K562 (cell line): Measurements from ENCODE around the gene NBEAL2. TPM values are rescaled to one million over a fixed set of nuclear protein-coding genes. Genes with fewer than 3 reads are reported as not detected.

Experiments used
- CGGBP1 ChIP-seq: fragments of 250-450 bp; sonication (Bioruptor Pico); IDR thresholded peaks from 2 replicates; pipeline ENCODE4 v1.9.0; 2021; ENCODE audit warnings: mild to moderate bottlenecking
- DPF2 ChIP-seq: fragments of 450-650 bp; IDR thresholded peaks from 2 replicates; pipeline ENCODE4 v1.6.1; 2016
- HBP1 ChIP-seq: fragments of 450-650 bp; formaldehyde crosslinking; IDR thresholded peaks from 2 replicates; pipeline ENCODE4 v1.4.0; 2022; ENCODE audit warnings: missing genetic modification characterization
- KLF6 ChIP-seq: fragments of 250-450 bp; sonication (Bioruptor Pico); IDR thresholded peaks from 2 replicates; pipeline ENCODE4 v1.4.0; 2020; ENCODE audit warnings: mild to moderate bottlenecking, moderate library complexity, borderline replicate concordance
- MAFF ChIP-seq: IDR thresholded peaks from 2 replicates; pipeline ENCODE4 v1.6.1; 2012; ENCODE audit warnings: low read length, improper control_type of control experiment
- MAFG ChIP-seq: fragments of 450-650 bp; conservative IDR thresholded peaks from 2 replicates; pipeline ENCODE4 v1.6.1; 2016; ENCODE audit warnings: missing genetic modification characterization, missing compliant biosample characterization
- NELFE ChIP-seq: IDR thresholded peaks from 2 replicates; pipeline ENCODE4 v1.6.1; 2011; ENCODE audit warnings: mild to moderate bottlenecking; ENCODE audit not compliant: insufficient read depth, insufficient read length
- NR4A1 ChIP-seq, 2 experiments: fragments of 250-450 bp in 1 of 2; fragments of 450-650 bp in 1 of 2; sonication (Bioruptor Pico) in 1 of 2; IDR thresholded peaks; 2 replicates each; pipeline versions ENCODE4 v1.4.0 to v1.6.1; 2016 to 2020; ENCODE audit warnings: mild to moderate bottlenecking in 2 of 2, missing compliant biosample characterization in 1 of 2, missing genetic modification characterization in 1 of 2, moderate library complexity in 1 of 2
- OTX1 ChIP-seq: fragments of 450-650 bp; formaldehyde crosslinking; IDR thresholded peaks from 2 replicates; pipeline ENCODE4 v1.4.0; 2022; ENCODE audit warnings: mild to moderate bottlenecking
- POLR2H ChIP-seq: IDR thresholded peaks from 2 replicates; pipeline ENCODE4 v1.6.1; 2016; ENCODE audit warnings: missing genetic modification characterization, low read depth, mild to moderate bottlenecking, control low read depth, missing compliant biosample characterization, moderate library complexity
- PTTG1 ChIP-seq: fragments of 450-650 bp; IDR thresholded peaks from 2 replicates; pipeline ENCODE4 v1.6.1; 2016; ENCODE audit warnings: low read depth, mild to moderate bottlenecking, missing genetic modification characterization, missing compliant biosample characterization
- RAD21 ChIP-seq, 2 experiments: fragments of 250-450 bp in 1 of 2; fragments of 450-650 bp in 1 of 2; sonication (Bioruptor Pico) in 1 of 2; formaldehyde crosslinking in 1 of 2; IDR thresholded peaks in 1 of 2; conservative IDR thresholded peaks in 1 of 2; 2 replicates each; pipeline versions ENCODE4 v1.4.0 to v1.8.0; 2020 to 2022; ENCODE audit warnings: mild to moderate bottlenecking in 2 of 2, moderate library complexity in 1 of 2
- RFX5 ChIP-seq: IDR thresholded peaks from 2 replicates; pipeline ENCODE4 v1.6.1; 2011; ENCODE audit warnings: low read depth, mild to moderate bottlenecking, improper control_type of control experiment, low read length
- SAFB ChIP-seq: fragments of 200-400 bp; formaldehyde crosslinking; IDR thresholded peaks from 2 replicates; pipeline ENCODE4 v1.6.1; 2017; ENCODE audit warnings: low read depth, low read length, borderline replicate concordance
- SIN3A ChIP-seq, 2 experiments: fragments of 150-350 bp in 1 of 2; IDR thresholded peaks; 2 replicates each; pipeline ENCODE4 v1.6.1; 2011 to 2016; ENCODE audit warnings: borderline replicate concordance in 2 of 2, low read depth in 2 of 2, low read length in 2 of 2, mild to moderate bottlenecking in 2 of 2, moderate library complexity in 2 of 2; ENCODE audit not compliant: control insufficient read depth in 1 of 2
- SIRT6 ChIP-seq: IDR thresholded peaks from one replicate; pipeline ENCODE4 v1.6.1; 2012; ENCODE audit warnings: low read depth, mild to moderate bottlenecking, control low read depth, inconsistent platforms, low read length, moderate library complexity
- SMARCC2 ChIP-seq: fragments of 450-650 bp; IDR thresholded peaks from 2 replicates; pipeline ENCODE4 v1.6.1; 2017; ENCODE audit warnings: antibody characterized with exemption, moderate library complexity, mild to moderate bottlenecking, low read depth
- TCF7 ChIP-seq: sonication (generic); IDR thresholded peaks from 2 replicates; pipeline ENCODE4 v1.6.1; 2016; ENCODE audit warnings: antibody characterized with exemption, borderline replicate concordance
- TRIM24 ChIP-seq, 2 experiments: fragments of 450-650 bp; IDR thresholded peaks; 2 replicates each; pipeline ENCODE4 v1.6.1; 2016
- ZBED1 ChIP-seq: IDR thresholded peaks from 2 replicates; pipeline ENCODE4 v1.6.1; 2014
- ZC3H11A ChIP-seq: IDR thresholded peaks from 2 replicates; pipeline ENCODE4 v1.6.1; 2012; ENCODE audit warnings: low read depth, low read length, improper control_type of control experiment
- ZKSCAN1 ChIP-seq: fragments of 150-350 bp; IDR thresholded peaks from 2 replicates; pipeline ENCODE4 v1.6.1; 2016; ENCODE audit warnings: low read depth, low read length
- ZNF174 ChIP-seq: fragments of 250-450 bp; sonication (Bioruptor Pico); IDR thresholded peaks from 2 replicates; pipeline ENCODE4 v1.4.0; 2020; ENCODE audit warnings: mild to moderate bottlenecking
- ZNF511 ChIP-seq: sonication (generic); formaldehyde crosslinking; IDR thresholded peaks from 2 replicates; pipeline ENCODE4 v1.8.0; 2022; ENCODE audit warnings: mild to moderate bottlenecking, missing genetic modification reagents
- ZNF79 ChIP-seq: fragments of 250-450 bp; sonication (Bioruptor Pico); IDR thresholded peaks from 2 replicates; pipeline ENCODE4 v1.4.0; 2020; ENCODE audit warnings: low read depth, mild to moderate bottlenecking, moderate library complexity
- polyA plus RNA-seq, 8 experiments: library from polyadenylated mRNA; depleted of rRNA in 4 of 8; stranded (reverse) in 5 of 8; unstranded in 3 of 8; fragments of >200 nt; fragmentation: Nextera tagmentation in 2 of 8; fragmentation: Illumina TruSeq in 1 of 8; extraction: Ambion mirVana in 2 of 8; extraction: Trizol in 1 of 8; gene quantifications; 2 replicates each; pipeline versions ENCODE4 v1.2.1 to v1.2.3, GENCODE V29; 2011 to 2014; ENCODE audit warnings: inconsistent platforms in 1 of 8, missing spikeins in 1 of 8
- total RNA-seq, 7 experiments: library from RNA; depleted of rRNA in 6 of 7; stranded (reverse); fragments of >200 nt in 6 of 7; fragmentation: Illumina TruSeq in 2 of 7; extraction: Trizol in 2 of 7; gene quantifications; 2 replicates each; pipeline versions ENCODE4 v1.2.1 to v1.2.3, GENCODE V29; 2011 to 2021; ENCODE audit warnings: low replicate concordance in 1 of 7

Gene NBEAL2
- total and polyA plus RNA-seq, 9 of the 15 experiments (the other 6 are each of a cell fraction or from before 2014, with no cell fraction given) = 0.06 to 114 (median 29.6) TPM

GRCh38 chr3:46976326-46977190 lies 2.9 kb upstream of the NBEAL2 start, which contains the start of gene CCDC12 (continued):
- TF ChIP-seq TCF7 (no peak), SIN3A (IDR thresholded peaks at IDR 0.05; ENCODE audit: borderline replicate concordance in 2 of 2, control insufficient read depth in 1 of 2, low read depth in 2 of 2, low read length in 2 of 2) (peak; percentile 74 to 93; a peak in 2 of 4 replicates), SIRT6 (no peak), RFX5 (no peak), ZNF511 (CRISPR knock-in tag) (peak; percentile 81; the same call in 1 of the 2 replicates), SMARCC2 (peak; percentile 84; the same call in 1 of the 2 replicates), CGGBP1 (CRISPR knock-in tag) (no peak), POLR2H (tag) (peak; percentile 94), ZNF79 (CRISPR knock-in tag) (no peak), TRIM24 (IDR thresholded peaks at IDR 0.05) (peak; percentile 49 to 76), RAD21 (CRISPR knock-in tag; conservative IDR thresholded peaks at IDR 0.05 in 1 of 2, IDR thresholded peaks at IDR 0.05 in 1 of 2) (peak in 1 of 2 experiments; percentile 20; a peak in 1 of 4 replicates), ZKSCAN1 (peak; percentile 48; the same call in 1 of the 2 replicates), DPF2 (peak; percentile 94; the same call in 1 of the 2 replicates), ZC3H11A (no peak), MAFG (tag) (peak; percentile 92), OTX1 (CRISPR knock-in tag) (peak; percentile 92), NR4A1 (CRISPR knock-in tag; IDR thresholded peaks at IDR 0.05) (no peak), NR4A1 (tag; IDR thresholded peaks at IDR 0.05) (no peak), KLF6 (no peak), ZBED1 (no peak), MAFF (peak; percentile 76; the same call in 1 of the 2 replicates), SAFB (peak; percentile 99), ZNF174 (CRISPR knock-in tag) (no peak), HBP1 (CRISPR knock-in tag) (peak; percentile 95), PTTG1 (tag) (no peak), NELFE (no peak)
